K562 (cell line): ENCODE data around the gene NOPCHAP1. TPM values are rescaled to one million over a fixed set of nuclear protein-coding genes. Genes with fewer than 3 reads are reported as not detected.

ENCODE experiments used
- EZH2 ChIP-seq: IDR thresholded peaks from 2 replicates; pipeline ENCODE4 v1.6.1; 2012; ENCODE audit warnings: low read depth, mild to moderate bottlenecking, inconsistent platforms, low read length, borderline replicate concordance
- FOXJ3 ChIP-seq: sonication (generic); formaldehyde crosslinking; IDR thresholded peaks from 2 replicates; pipeline ENCODE4 v1.4.0; 2020; ENCODE audit warnings: mild to moderate bottlenecking, missing genetic modification reagents
- KLF1 ChIP-seq: fragments of 450-650 bp; IDR thresholded peaks from 2 replicates; pipeline ENCODE4 v1.6.1; 2016; ENCODE audit warnings: missing genetic modification characterization, missing compliant biosample characterization
- MED1 ChIP-seq: sonication (generic); formaldehyde crosslinking; IDR thresholded peaks from 2 replicates; pipeline ENCODE4 v1.8.1; 2023; ENCODE audit warnings: missing genetic modification reagents, borderline replicate concordance
- NFIC ChIP-seq: fragments of 450-650 bp; IDR thresholded peaks from 2 replicates; pipeline ENCODE4 v1.6.1; 2017; ENCODE audit warnings: mild to moderate bottlenecking, inconsistent platforms
- NR2F6 ChIP-seq: fragments of 450-650 bp; formaldehyde crosslinking; IDR thresholded peaks from 2 replicates; pipeline ENCODE4 v1.4.0; 2020; ENCODE audit warnings: mild to moderate bottlenecking
- PHF21A ChIP-seq: fragments of 450-650 bp; IDR thresholded peaks from 2 replicates; pipeline ENCODE4 v1.6.1; 2017; ENCODE audit warnings: low read depth, borderline replicate concordance
- RBM25 ChIP-seq: fragments of 200-400 bp; formaldehyde crosslinking; IDR thresholded peaks from 2 replicates; pipeline ENCODE4 v1.6.1; 2018; ENCODE audit warnings: low read length, low read depth, moderate library complexity; ENCODE audit not compliant: severe bottlenecking
- SRSF3 ChIP-seq: fragments of 200-400 bp; formaldehyde crosslinking; IDR thresholded peaks from 2 replicates; pipeline ENCODE4 v1.6.1; 2016; ENCODE audit warnings: mild to moderate bottlenecking, low read length, moderate library complexity; ENCODE audit not compliant: insufficient read depth
- U2AF1 ChIP-seq: fragments of 200-400 bp; formaldehyde crosslinking; optimal IDR thresholded peaks from 2 replicates; pipeline ENCODE3; 2017; ENCODE audit warnings: mild to moderate bottlenecking, low read depth, low read length, moderate library complexity
- ZFX ChIP-seq: sonication (generic); formaldehyde crosslinking; IDR thresholded peaks from 2 replicates; pipeline ENCODE4 v1.8.0; 2022; ENCODE audit warnings: mild to moderate bottlenecking, missing genetic modification reagents, moderate library complexity
- ZNF717 ChIP-seq: fragments of 250-450 bp; sonication (Bioruptor Pico); IDR thresholded peaks from 2 replicates; pipeline ENCODE4 v1.5.0; 2021
- polyA plus RNA-seq, 8 experiments: library from polyadenylated mRNA; depleted of rRNA in 4 of 8; stranded (reverse) in 5 of 8; unstranded in 3 of 8; fragments of >200 nt; fragmentation: Nextera tagmentation in 2 of 8; fragmentation: Illumina TruSeq in 1 of 8; extraction: Ambion mirVana in 2 of 8; extraction: Trizol in 1 of 8; gene quantifications; 2 replicates each; pipeline versions ENCODE4 v1.2.1 to v1.2.3, GENCODE V29; 2011 to 2014; ENCODE audit warnings: inconsistent platforms in 1 of 8, missing spikeins in 1 of 8
- total RNA-seq, 7 experiments: library from RNA; depleted of rRNA in 6 of 7; stranded (reverse); fragments of >200 nt in 6 of 7; fragmentation: Illumina TruSeq in 2 of 7; extraction: Trizol in 2 of 7; gene quantifications; 2 replicates each; pipeline versions ENCODE4 v1.2.1 to v1.2.3, GENCODE V29; 2011 to 2021; ENCODE audit warnings: low replicate concordance in 1 of 7
- TF ChIP-seq, protein P1 (sequence below): fragments of 450-650 bp; IDR thresholded peaks from 2 replicates; pipeline ENCODE4 v1.6.1; 2016; ENCODE audit warnings: low read depth, mild to moderate bottlenecking, moderate library complexity
- TF ChIP-seq, protein P2 (sequence below): fragments of 200-400 bp; formaldehyde crosslinking; IDR thresholded peaks from 2 replicates; pipeline ENCODE4 v1.6.1; 2017; ENCODE audit warnings: mild to moderate bottlenecking, low read depth, low read length, moderate library complexity
- TF ChIP-seq, protein P3 (sequence below): sonication (generic); formaldehyde crosslinking; IDR thresholded peaks from 2 replicates; pipeline ENCODE4 v1.8.1; 2023; ENCODE audit warnings: mild to moderate bottlenecking, missing genetic modification reagents
- TF ChIP-seq, protein P4 (sequence below): fragments of 250-450 bp; sonication (Bioruptor Pico); IDR thresholded peaks from 2 replicates; pipeline ENCODE4 v1.5.0; 2021; ENCODE audit warnings: mild to moderate bottlenecking, borderline replicate concordance
- TF ChIP-seq, protein P5 (sequence below): fragments of 250-450 bp; sonication (Bioruptor Pico); IDR thresholded peaks from 2 replicates; pipeline ENCODE4 v1.8.0; 2021; ENCODE audit warnings: borderline replicate concordance, mild to moderate bottlenecking, moderate library complexity; ENCODE audit not compliant: poor library complexity, severe bottlenecking

Gene NOPCHAP1
- total and polyA plus RNA-seq, 9 of the 15 experiments (the other 6 are each of a cell fraction or from before 2014, with no cell fraction given), result 19.4 to 108 (median 33.4) TPM

DNA sequence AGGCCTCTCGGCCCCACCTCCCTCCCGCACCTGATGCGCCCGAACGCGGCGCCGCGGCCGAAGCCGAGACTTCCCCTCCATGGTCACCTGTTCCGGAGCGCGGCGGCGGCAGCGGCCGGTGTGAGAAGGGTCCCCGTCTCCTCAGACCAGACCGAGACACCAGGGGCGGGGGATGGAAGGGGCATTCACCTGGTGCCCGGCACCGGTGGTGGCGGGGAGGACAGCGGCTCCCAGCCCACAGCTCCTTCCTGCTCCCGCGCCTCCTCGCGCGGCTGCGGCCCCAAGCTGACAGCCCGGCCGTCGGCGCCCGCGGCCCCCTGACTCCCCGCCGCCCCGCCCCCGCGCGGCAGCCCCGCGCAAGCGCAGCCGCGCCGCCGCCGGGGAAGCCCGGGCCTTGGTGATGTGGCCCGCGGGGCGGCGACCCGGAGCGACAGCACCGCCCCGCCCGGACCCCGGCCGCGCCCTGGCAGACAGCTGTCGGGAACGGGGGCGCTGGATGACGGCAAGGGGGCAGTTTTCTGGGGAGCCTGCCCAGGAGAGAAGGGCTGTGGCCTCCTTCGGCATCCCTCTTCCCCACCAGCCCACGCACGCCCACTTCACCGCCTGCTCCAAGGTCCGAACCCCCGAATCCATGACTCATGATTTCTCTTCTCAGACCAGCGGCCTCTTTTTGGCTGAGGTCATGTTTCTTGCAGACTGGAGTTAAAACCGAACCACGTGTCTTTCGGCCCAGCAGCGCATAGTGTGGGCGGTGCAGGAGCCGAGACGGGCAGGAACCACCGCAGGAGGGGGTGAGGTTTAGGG, 27.9 kb upstream of the NOPCHAP1 start, which contains the start of gene SLC41A2 (continued):
- TF ChIP-seq, protein P1, sequence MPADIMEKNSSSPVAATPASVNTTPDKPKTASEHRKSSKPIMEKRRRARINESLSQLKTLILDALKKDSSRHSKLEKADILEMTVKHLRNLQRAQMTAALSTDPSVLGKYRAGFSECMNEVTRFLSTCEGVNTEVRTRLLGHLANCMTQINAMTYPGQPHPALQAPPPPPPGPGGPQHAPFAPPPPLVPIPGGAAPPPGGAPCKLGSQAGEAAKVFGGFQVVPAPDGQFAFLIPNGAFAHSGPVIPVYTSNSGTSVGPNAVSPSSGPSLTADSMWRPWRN, result no peak
- no peak for TF ChIP-seq EZH2
- TF ChIP-seq U2AF1, result no peak
- 0 out of 2 replicates have a peak, but pooled peaks have one; percentile 19 for TF ChIP-seq KLF1 (tag)
- TF ChIP-seq, protein P2, sequence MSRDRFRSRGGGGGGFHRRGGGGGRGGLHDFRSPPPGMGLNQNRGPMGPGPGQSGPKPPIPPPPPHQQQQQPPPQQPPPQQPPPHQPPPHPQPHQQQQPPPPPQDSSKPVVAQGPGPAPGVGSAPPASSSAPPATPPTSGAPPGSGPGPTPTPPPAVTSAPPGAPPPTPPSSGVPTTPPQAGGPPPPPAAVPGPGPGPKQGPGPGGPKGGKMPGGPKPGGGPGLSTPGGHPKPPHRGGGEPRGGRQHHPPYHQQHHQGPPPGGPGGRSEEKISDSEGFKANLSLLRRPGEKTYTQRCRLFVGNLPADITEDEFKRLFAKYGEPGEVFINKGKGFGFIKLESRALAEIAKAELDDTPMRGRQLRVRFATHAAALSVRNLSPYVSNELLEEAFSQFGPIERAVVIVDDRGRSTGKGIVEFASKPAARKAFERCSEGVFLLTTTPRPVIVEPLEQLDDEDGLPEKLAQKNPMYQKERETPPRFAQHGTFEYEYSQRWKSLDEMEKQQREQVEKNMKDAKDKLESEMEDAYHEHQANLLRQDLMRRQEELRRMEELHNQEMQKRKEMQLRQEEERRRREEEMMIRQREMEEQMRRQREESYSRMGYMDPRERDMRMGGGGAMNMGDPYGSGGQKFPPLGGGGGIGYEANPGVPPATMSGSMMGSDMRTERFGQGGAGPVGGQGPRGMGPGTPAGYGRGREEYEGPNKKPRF, result no peak
- peak; percentile 35; the same call in 1 of the 2 replicates for TF ChIP-seq NFIC
- TF ChIP-seq FOXJ3 (CRISPR knock-in tag), result no peak
- TF ChIP-seq NR2F6 (CRISPR knock-in tag), result no peak
- peak; percentile 67 for TF ChIP-seq ZFX (CRISPR knock-in tag)
- TF ChIP-seq ZNF717 (CRISPR knock-in tag), result no peak
- TF ChIP-seq, protein P3, sequence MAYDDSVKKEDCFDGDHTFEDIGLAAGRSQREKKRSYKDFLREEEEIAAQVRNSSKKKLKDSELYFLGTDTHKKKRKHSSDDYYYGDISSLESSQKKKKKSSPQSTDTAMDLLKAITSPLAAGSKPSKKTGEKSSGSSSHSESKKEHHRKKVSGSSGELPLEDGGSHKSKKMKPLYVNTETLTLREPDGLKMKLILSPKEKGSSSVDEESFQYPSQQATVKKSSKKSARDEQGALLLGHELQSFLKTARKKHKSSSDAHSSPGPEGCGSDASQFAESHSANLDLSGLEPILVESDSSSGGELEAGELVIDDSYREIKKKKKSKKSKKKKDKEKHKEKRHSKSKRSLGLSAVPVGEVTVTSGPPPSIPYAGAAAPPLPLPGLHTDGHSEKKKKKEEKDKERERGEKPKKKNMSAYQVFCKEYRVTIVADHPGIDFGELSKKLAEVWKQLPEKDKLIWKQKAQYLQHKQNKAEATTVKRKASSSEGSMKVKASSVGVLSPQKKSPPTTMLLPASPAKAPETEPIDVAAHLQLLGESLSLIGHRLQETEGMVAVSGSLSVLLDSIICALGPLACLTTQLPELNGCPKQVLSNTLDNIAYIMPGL (CRISPR knock-in tag), result no peak
- TF ChIP-seq MED1 (CRISPR knock-in tag), result no peak
- TF ChIP-seq, protein P4, sequence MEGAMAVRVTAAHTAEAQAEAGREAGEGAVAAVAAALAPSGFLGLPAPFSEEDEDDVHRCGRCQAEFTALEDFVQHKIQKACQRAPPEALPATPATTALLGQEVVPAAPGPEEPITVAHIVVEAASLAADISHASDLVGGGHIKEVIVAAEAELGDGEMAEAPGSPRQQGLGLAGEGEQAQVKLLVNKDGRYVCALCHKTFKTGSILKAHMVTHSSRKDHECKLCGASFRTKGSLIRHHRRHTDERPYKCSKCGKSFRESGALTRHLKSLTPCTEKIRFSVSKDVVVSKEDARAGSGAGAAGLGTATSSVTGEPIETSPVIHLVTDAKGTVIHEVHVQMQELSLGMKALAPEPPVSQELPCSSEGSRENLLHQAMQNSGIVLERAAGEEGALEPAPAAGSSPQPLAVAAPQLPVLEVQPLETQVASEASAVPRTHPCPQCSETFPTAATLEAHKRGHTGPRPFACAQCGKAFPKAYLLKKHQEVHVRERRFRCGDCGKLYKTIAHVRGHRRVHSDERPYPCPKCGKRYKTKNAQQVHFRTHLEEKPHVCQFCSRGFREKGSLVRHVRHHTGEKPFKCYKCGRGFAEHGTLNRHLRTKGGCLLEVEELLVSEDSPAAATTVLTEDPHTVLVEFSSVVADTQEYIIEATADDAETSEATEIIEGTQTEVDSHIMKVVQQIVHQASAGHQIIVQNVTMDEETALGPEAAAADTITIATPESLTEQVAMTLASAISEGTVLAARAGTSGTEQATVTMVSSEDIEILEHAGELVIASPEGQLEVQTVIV (CRISPR knock-in tag), result no peak
- no peak for TF ChIP-seq SRSF3
- 0 out of 2 replicates have a peak, but pooled peaks have one; percentile 7 for TF ChIP-seq PHF21A
- no peak for TF ChIP-seq RBM25
- TF ChIP-seq, protein P5, sequence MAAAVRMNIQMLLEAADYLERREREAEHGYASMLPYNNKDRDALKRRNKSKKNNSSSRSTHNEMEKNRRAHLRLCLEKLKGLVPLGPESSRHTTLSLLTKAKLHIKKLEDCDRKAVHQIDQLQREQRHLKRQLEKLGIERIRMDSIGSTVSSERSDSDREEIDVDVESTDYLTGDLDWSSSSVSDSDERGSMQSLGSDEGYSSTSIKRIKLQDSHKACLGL, result no peak
